Measurements from ENCODE around the gene ADAMTS20.
A peak's percentile ranks its signal among the peaks of the same experiment; 100 is the strongest.
"Not testable (repeated sequence)": the region's sequence is repeated elsewhere in the genome, so short reads cannot be mapped to it uniquely, and the experiment has no call there.

ADAMTS20 gene, protein sequence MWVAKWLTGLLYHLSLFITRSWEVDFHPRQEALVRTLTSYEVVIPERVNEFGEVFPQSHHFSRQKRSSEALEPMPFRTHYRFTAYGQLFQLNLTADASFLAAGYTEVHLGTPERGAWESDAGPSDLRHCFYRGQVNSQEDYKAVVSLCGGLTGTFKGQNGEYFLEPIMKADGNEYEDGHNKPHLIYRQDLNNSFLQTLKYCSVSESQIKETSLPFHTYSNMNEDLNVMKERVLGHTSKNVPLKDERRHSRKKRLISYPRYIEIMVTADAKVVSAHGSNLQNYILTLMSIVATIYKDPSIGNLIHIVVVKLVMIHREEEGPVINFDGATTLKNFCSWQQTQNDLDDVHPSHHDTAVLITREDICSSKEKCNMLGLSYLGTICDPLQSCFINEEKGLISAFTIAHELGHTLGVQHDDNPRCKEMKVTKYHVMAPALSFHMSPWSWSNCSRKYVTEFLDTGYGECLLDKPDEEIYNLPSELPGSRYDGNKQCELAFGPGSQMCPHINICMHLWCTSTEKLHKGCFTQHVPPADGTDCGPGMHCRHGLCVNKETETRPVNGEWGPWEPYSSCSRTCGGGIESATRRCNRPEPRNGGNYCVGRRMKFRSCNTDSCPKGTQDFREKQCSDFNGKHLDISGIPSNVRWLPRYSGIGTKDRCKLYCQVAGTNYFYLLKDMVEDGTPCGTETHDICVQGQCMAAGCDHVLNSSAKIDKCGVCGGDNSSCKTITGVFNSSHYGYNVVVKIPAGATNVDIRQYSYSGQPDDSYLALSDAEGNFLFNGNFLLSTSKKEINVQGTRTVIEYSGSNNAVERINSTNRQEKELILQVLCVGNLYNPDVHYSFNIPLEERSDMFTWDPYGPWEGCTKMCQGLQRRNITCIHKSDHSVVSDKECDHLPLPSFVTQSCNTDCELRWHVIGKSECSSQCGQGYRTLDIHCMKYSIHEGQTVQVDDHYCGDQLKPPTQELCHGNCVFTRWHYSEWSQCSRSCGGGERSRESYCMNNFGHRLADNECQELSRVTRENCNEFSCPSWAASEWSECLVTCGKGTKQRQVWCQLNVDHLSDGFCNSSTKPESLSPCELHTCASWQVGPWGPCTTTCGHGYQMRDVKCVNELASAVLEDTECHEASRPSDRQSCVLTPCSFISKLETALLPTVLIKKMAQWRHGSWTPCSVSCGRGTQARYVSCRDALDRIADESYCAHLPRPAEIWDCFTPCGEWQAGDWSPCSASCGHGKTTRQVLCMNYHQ (N-terminal part only)

GRCh38 chr12:43551971-43552559 lies at the start of gene ADAMTS20:
Gene ADAMTS20, minus strand, starts transcription at chr12:43552203. Its CDS starts 282 bp downstream, at chr12:43551921.
- no peak for DNase-seq (ENCODE audit: low read depth)

DNA sequence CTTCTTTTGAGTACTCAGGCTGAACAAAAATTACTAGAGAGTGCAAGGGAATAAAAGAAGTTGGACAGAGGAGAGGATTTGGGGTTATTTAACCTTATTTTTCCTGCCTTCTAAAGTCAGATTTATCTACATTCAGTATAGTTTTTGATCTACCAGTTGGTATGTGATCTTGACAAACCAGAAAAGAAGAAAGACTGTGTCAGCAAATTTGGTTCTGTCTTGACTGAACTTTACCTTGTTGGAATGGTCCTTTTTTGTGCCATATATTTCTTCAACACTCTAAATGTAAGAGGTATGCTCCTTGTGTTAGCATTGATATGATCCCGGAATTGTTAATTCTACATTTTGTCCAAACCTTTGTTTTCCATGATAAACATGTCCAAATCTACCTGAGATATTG lies 47.7 kb upstream of the ADAMTS20 start:
- no peak for DNase-seq (ENCODE audit: low read depth)

DNA sequence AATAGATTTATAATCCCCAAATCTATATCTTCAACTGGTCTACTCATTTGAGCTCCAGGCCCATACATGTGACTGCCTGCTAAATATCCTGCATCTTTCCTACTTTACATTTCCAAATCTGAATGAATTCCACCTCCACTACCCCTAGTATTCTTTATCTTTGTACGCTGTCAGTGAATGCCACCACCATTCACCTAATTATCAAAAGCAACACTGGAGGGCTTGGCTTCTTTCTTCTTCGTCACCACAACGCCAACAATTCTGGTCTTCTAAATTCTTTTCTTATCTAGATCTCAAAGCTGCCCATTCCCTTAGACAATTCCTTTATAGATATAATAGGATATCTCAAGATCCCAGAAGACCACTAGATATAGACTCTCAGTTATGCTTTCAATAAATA lies 47.1 kb upstream of the ADAMTS20 start:
- DNase-seq (ENCODE audit: low read depth) = no peak

- no peak for DNase-seq (ENCODE audit: low read depth)
Observed at GRCh38 chr12:43590307-43590706, 38.3 kb upstream of the ADAMTS20 start.

- DNase-seq (ENCODE audit: low read depth) = no peak
Observed at GRCh38 chr12:43586646-43587245, 34.7 kb upstream of the ADAMTS20 start.

DNA sequence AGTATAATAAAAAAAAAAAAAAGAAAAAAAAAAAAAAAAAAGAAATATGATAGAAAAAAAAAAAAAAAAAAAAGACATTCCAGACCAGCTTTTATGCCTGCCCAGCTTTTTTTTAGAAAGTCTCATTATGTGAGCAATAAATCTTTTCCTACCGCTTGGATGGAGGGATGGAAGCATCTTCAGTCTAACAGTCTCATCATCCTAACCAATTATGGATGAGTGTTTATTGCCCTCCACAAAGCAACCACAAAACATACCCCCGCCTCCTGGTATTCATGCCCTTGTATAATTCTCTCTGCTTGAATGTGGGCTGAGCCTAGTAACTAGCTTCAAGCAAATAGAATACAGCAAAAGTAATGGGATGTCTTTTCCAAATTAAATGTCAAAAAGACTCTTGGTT lies 33.7 kb upstream of the ADAMTS20 start:
- no peak for DNase-seq (ENCODE audit: low read depth)

GRCh38 chr12:43580601-43581000 lies 28.6 kb upstream of the ADAMTS20 start:
- no peak for DNase-seq (ENCODE audit: low read depth)

- DNase-seq (ENCODE audit: low read depth) = no peak
Observed at GRCh38 chr12:43579206-43579605, 27.2 kb upstream of the ADAMTS20 start.

GRCh38 chr12:43578782-43579181 lies 26.8 kb upstream of the ADAMTS20 start:
- no peak for DNase-seq (ENCODE audit: low read depth)

DNA sequence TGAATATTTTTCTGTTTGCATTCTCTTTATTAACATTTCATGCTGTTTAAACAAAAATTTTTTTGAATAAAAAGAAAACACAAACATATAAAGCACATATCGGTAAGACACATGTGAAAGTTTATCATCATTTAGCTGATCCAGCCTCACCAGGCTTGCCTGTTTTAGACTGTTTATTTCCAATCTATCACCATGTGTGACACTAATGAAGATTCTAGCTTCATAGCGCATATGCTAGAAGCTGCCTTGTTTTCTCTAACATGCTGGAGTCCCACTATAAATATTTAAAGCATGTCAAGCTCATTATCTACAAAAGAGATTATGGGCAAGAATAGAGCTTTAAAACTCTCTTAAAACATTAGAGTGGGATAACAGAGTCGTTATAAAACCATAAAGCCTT lies 25.4 kb upstream of the ADAMTS20 start:
- DNase-seq (ENCODE audit: low read depth) = no peak

DNA sequence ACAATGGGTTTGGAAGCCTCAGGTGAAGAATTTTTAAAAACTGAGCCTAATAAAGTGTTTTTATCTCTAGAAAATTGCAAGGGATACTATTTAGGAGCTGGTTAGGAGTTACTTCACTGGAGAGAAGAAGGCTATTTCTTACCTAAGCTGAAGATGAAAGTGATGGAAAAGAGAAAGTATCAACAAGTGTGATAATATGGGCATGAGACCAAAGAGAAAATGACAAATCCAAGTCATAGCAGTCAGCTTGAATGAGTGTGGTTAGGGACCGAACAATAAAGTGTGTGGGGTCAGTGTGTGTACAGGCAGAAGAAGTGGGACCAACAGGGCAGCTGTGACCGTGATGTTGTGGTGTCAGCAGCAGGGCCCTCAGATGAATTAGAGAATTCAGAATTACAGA lies 24.2 kb upstream of the ADAMTS20 start:
- DNase-seq (ENCODE audit: low read depth) = no peak

DNA sequence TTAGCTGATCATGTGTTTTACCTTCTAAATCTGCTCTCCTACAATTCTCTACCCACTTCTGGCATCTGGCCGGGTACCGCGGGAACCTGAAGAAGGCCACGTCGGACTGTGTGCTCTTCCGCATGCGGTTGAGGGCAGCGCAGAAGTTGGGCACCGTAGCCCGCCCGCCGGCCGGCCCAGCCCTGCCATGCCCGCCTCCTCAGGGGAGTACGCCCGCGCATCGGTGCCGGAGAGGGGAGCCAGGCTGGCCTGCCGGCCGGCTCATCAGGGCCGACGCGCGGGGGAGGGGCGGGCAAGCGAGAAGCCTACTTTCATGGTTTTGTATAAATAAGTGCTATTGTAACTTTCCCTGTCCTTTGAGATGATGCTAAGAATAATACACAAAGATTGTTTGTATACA lies 19.9 kb upstream of the ADAMTS20 start:
- DNase-seq (ENCODE audit: low read depth) = no peak

GRCh38 chr12:43556057-43556456 lies 4.1 kb upstream of the ADAMTS20 start:
- DNase-seq (ENCODE audit: low read depth) = no peak

DNA sequence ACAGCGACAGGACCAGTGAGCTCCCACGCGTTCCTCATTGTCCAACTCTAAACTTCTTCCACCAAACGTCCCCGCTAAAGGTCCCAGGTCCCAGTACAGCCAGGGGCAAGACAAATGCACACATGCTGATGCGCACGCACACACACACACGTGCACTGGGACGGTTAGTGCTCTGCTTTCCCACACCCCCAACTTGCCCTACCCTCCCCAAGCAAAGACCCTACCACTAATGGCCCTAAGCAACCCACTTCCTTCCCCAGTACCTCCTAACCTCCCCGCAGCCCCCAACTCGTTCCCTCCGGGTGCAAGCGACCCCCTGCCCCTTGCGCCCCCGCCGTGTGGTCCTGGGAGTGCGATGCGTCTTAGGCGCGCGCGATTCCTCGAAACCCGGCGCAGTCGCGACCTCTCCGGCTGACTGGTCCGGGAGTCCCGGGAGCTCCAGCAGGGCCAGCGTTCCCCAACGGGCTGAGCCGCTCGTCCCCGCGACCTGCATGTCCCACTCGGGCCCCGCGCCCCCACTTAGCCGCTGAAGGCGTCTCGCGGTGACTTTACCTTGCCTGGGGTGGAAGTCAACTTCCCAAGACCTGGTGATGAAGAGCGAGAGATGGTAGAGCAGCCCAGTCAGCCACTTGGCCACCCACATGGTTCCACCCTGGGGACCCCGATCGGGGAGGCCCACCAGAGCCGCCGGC lies 578 bp downstream of the ADAMTS20 start:
- DNase-seq (ENCODE audit: low read depth) = no peak

DNA sequence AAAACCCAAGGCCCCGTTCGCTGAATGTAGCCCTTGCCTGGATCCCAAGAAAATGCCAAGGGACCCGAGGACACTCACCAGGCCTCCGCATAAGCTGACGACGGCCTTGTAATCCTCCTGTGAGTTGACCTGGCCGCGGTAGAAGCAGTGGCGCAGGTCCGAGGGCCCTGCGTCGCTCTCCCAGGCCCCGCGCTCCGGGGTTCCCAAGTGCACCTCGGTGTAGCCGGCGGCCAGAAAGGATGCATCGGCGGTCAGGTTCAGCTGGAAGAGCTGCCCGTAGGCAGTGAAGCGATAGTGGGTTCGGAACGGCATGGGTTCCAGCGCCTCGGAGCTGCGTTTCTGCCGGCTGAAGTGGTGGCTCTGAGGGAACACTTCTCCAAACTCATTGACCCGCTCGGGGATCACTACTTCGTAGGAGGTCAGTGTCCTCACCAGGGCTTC lies 1.2 kb downstream of the ADAMTS20 start:
- no peak for DNase-seq (ENCODE audit: low read depth)

- DNase-seq (ENCODE audit: low read depth) = no peak
Observed at GRCh38 chr12:43544703-43545102, 7.3 kb downstream of the ADAMTS20 start.

GRCh38 chr12:43540470-43540869 lies 11.5 kb downstream of the ADAMTS20 start:
- no peak for DNase-seq (ENCODE audit: low read depth)

- DNase-seq (ENCODE audit: low read depth) = not testable (repeated sequence)
Observed at GRCh38 chr12:43537675-43538074, 14.3 kb downstream of the ADAMTS20 start.

DNA sequence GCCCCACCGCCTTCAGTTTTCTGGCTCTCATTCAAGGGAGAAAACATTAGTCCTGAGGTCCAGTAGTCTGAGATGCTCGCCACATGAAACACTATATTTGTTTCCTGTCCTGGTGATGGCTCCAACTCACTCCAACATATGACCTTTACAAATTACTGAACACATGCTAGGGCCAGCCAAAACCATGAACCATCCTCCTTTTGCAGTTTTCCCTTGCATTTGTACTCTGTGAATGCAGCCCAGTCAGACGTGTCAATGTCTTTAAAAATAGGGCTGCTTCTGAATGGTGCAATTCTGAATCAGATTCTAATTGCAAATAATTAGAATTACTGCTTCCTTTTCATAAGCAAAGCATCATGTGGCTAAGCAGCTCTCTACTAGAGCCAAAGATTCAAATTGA lies 36.0 kb downstream of the ADAMTS20 start:
- DNase-seq (ENCODE audit: low read depth) = no peak

GRCh38 chr12:43501703-43502102 lies 50.3 kb downstream of the ADAMTS20 start:
- peak; percentile 1 for DNase-seq (ENCODE audit: low read depth)

GRCh38 chr12:43493261-43493797 lies 58.7 kb downstream of the ADAMTS20 start:
- no peak for DNase-seq (ENCODE audit: low read depth)
